ENCODE measurements around the gene PTPN9. TPM values are rescaled to one million over a fixed set of nuclear protein-coding genes. Genes with fewer than 3 reads are reported as not detected.

PTPN9 gene
- total RNA-seq, 1 donor from 2014 or later, result 37.2 TPM

- DNase-seq (ENCODE audit: low read depth), result no peak
- TF ChIP-seq, protein P1, sequence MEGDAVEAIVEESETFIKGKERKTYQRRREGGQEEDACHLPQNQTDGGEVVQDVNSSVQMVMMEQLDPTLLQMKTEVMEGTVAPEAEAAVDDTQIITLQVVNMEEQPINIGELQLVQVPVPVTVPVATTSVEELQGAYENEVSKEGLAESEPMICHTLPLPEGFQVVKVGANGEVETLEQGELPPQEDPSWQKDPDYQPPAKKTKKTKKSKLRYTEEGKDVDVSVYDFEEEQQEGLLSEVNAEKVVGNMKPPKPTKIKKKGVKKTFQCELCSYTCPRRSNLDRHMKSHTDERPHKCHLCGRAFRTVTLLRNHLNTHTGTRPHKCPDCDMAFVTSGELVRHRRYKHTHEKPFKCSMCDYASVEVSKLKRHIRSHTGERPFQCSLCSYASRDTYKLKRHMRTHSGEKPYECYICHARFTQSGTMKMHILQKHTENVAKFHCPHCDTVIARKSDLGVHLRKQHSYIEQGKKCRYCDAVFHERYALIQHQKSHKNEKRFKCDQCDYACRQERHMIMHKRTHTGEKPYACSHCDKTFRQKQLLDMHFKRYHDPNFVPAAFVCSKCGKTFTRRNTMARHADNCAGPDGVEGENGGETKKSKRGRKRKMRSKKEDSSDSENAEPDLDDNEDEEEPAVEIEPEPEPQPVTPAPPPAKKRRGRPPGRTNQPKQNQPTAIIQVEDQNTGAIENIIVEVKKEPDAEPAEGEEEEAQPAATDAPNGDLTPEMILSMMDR (IDR thresholded peaks at IDR 0.05; ENCODE audit: insufficient read depth, low read length, poor library complexity, severe bottlenecking), result no peak
- no peaks in the 10 kb centered on the region for H3K36me3 ChIP-seq (ENCODE audit: control insufficient read depth, insufficient read depth, low read length)
- no peak overlapping the region for H3K4me3 ChIP-seq (ENCODE audit: low read depth, low read length)
- H3K27me3 ChIP-seq (ENCODE audit: control insufficient read depth, insufficient read depth, low read length), result no peaks in the 10 kb centered on the region
Measured at GRCh38 chr15:75420698-75421097, 158.4 kb downstream of the PTPN9 start.

DNA sequence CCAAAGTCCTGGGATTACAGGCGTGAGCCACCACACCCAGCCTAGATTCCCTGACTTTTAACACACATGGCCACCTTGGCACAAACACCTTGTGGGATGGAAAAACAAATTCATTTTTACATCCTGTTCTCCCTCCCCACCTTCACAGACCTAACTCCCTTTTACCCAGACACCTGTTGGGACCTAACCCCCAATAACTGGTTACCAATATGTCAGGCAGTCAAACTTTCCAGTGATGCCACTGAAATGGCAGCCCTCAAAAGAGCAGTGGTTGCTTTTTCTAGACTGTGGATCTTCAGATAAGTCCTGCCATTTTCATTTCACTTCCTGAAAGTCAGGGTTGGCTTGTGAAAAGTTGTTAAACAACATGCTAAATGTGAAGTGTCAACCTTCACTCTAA, 162.5 kb downstream of the PTPN9 start:
- TF ChIP-seq, protein P1 (IDR thresholded peaks at IDR 0.05; ENCODE audit: insufficient read depth, low read length, poor library complexity, severe bottlenecking), result no peak
- no peak for DNase-seq (ENCODE audit: low read depth)
- H3K4me3 ChIP-seq (ENCODE audit: low read depth, low read length), result no peak overlapping the region
- H3K27me3 ChIP-seq (ENCODE audit: control insufficient read depth, insufficient read depth, low read length), result no peaks in the 10 kb centered on the region
- peaks cover 1% of the 10 kb centered on the region for H3K36me3 ChIP-seq (ENCODE audit: control insufficient read depth, insufficient read depth, low read length)

Other genes starting within 250 kb of the PTPN9 start
- gene COMMD4, start 243.3 kb downstream of the PTPN9 start, total RNA-seq, result 108 and 119 TPM in 2 replicates
- gene NEIL1, start 232.3 kb downstream of the PTPN9 start, total RNA-seq, result 6.1 and 10.1 TPM in 2 replicates
- 109 and 141 TPM in 2 replicates for gene MAN2C1, start 210.7 kb downstream of the PTPN9 start, total RNA-seq
- gene SIN3A, start 127.6 kb downstream of the PTPN9 start, total RNA-seq, result 16.5 and 27.2 TPM in 2 replicates
- gene SNUPN, start 46.4 kb upstream of the PTPN9 start, total RNA-seq, result 17.4 and 21.3 TPM in 2 replicates
- gene IMP3, start 60.9 kb upstream of the PTPN9 start, total RNA-seq, result 95.9 and 97.7 TPM in 2 replicates
- 23.4 and 25.7 TPM in 2 replicates for gene SNX33, start 68.6 kb upstream of the PTPN9 start, total RNA-seq
- gene CSPG4, start 133.5 kb upstream of the PTPN9 start, total RNA-seq, result 1.2 and 1.7 TPM in 2 replicates